HepG2 (cell line): ENCODE results near the gene CTCF. TPM values are rescaled to one million over a fixed set of nuclear protein-coding genes. Genes with fewer than 3 reads are reported as not detected.
A peak's percentile ranks its signal among the peaks of the same experiment; 100 is the strongest.

Experiments used
- CCDC6 ChIP-seq: sonication (generic); formaldehyde crosslinking; IDR thresholded peaks from 2 replicates; pipeline ENCODE4 v1.8.1; 2022; ENCODE audit warnings: mild to moderate bottlenecking, missing genetic modification reagents, moderate library complexity
- GABPB1 ChIP-seq: IDR thresholded peaks from 2 replicates; pipeline ENCODE4 v1.6.1; 2016; ENCODE audit warnings: mild to moderate bottlenecking, missing genetic modification reagents, moderate library complexity, missing compliant biosample characterization
- KAT7 ChIP-seq: IDR thresholded peaks from 2 replicates; pipeline ENCODE4 v1.6.1; 2018; ENCODE audit warnings: borderline replicate concordance, missing compliant biosample characterization
- KDM4B ChIP-seq: sonication (generic); formaldehyde crosslinking; IDR thresholded peaks from 2 replicates; pipeline ENCODE4 v1.4.0; 2020; ENCODE audit warnings: missing genetic modification reagents
- KDM5B ChIP-seq: sonication (generic); formaldehyde crosslinking; IDR thresholded peaks from 2 replicates; pipeline ENCODE4 v1.4.0; 2020; ENCODE audit warnings: missing genetic modification reagents, mild to moderate bottlenecking, borderline replicate concordance
- KLF6 ChIP-seq: IDR thresholded peaks from 2 replicates; pipeline ENCODE4 v1.8.0; 2016; ENCODE audit warnings: missing biosample characterization, missing genetic modification reagents
- MED8 ChIP-seq: sonication (generic); formaldehyde crosslinking; IDR thresholded peaks from 2 replicates; pipeline ENCODE4 v1.8.1; 2023; ENCODE audit warnings: mild to moderate bottlenecking, missing genetic modification reagents; ENCODE audit not compliant: insufficient replicate concordance
- PCBP1 ChIP-seq: fragments of 200-400 bp; formaldehyde crosslinking; IDR thresholded peaks from 2 replicates; pipeline ENCODE4 v1.6.1; 2017; ENCODE audit warnings: mild to moderate bottlenecking, low read depth, low read length, borderline replicate concordance
- PHF21A ChIP-seq: sonication (generic); formaldehyde crosslinking; IDR thresholded peaks from 2 replicates; pipeline ENCODE4 v1.5.0; 2020; ENCODE audit warnings: mild to moderate bottlenecking, missing genetic modification reagents
- POGZ ChIP-seq: sonication (generic); formaldehyde crosslinking; IDR thresholded peaks from 2 replicates; pipeline ENCODE4 v1.4.0; 2020; ENCODE audit warnings: mild to moderate bottlenecking, missing genetic modification reagents
- REPIN1 ChIP-seq: sonication (generic); formaldehyde crosslinking; IDR thresholded peaks from 2 replicates; pipeline ENCODE4 v1.8.0; 2022; ENCODE audit warnings: missing genetic modification reagents, low read depth, mild to moderate bottlenecking, borderline replicate concordance
- SIN3B ChIP-seq: fragments of 150-350 bp; IDR thresholded peaks from 2 replicates; pipeline ENCODE4 v1.6.1; 2014; ENCODE audit warnings: low read length
- SMARCE1 ChIP-seq: fragments of 450-650 bp; IDR thresholded peaks from 2 replicates; pipeline ENCODE4 v1.6.1; 2017; ENCODE audit warnings: borderline replicate concordance
- SSRP1 ChIP-seq: IDR thresholded peaks from 2 replicates; pipeline ENCODE4 v1.6.1; 2016; ENCODE audit warnings: control low read depth
- YY1 ChIP-seq: IDR thresholded peaks from 2 replicates; pipeline ENCODE4 v1.6.1; 2011; ENCODE audit warnings: low read length, low read depth, moderate library complexity, mild to moderate bottlenecking; ENCODE audit not compliant: insufficient read depth, insufficient replicate concordance
- ZBTB38 ChIP-seq: sonication (generic); formaldehyde crosslinking; IDR thresholded peaks from 2 replicates; pipeline ENCODE4 v1.5.1; 2020; ENCODE audit warnings: mild to moderate bottlenecking, missing genetic modification reagents
- ZNF318 ChIP-seq: sonication (generic); formaldehyde crosslinking; IDR thresholded peaks from 2 replicates; pipeline ENCODE4 v1.4.0; 2020; ENCODE audit warnings: mild to moderate bottlenecking, missing genetic modification reagents
- ZNF674 ChIP-seq: sonication (generic); formaldehyde crosslinking; IDR thresholded peaks from 2 replicates; pipeline ENCODE4 v1.5.0; 2020; ENCODE audit warnings: low read depth, mild to moderate bottlenecking, missing genetic modification reagents
- ZNF800 ChIP-seq: sonication (generic); formaldehyde crosslinking; IDR thresholded peaks from 2 replicates; pipeline ENCODE4 v1.4.0; 2020; ENCODE audit warnings: missing genetic modification reagents
- polyA plus RNA-seq, 8 experiments: library from polyadenylated mRNA; depleted of rRNA in 3 of 8; stranded (reverse) in 7 of 8; unstranded in 1 of 8; fragments of >200 nt; fragmentation: Illumina TruSeq in 4 of 8; extraction: Trizol in 4 of 8; gene quantifications; 2 replicates each; pipeline versions ENCODE4 v1.2.1 to v1.2.3, GENCODE V29; 2011 to 2016; ENCODE audit warnings: low read depth in 4 of 8, missing spikeins in 1 of 8, mixed read lengths in 1 of 8; ENCODE audit not compliant: insufficient read depth in 1 of 8
- total RNA-seq, 5 experiments: library from RNA; depleted of rRNA; stranded (reverse); fragments of >200 nt; fragmentation: Illumina TruSeq; extraction: Trizol; gene quantifications; 2 replicates each; pipeline ENCODE4 v1.2.3, GENCODE V29; 2016; ENCODE audit warnings: low read depth in 1 of 5

CTCF gene
- total and polyA plus RNA-seq, 2 of the 13 experiments (the other 11 are each of a cell fraction or from before 2014, with no cell fraction given), result 19.5 to 37.5 TPM

GRCh38 chr16:67659675-67660563 is 97.6 kb downstream of the CTCF start, which contains the start of gene ACD (continued):
- peak; percentile 58; the same call in 1 of the 2 replicates for TF ChIP-seq KDM5B (CRISPR knock-in tag)
- TF ChIP-seq KDM4B (CRISPR knock-in tag), result peak; percentile 73
- TF ChIP-seq SSRP1 (CRISPR knock-in tag), result peak; percentile 97
- TF ChIP-seq SIN3B, result peak; percentile 51; the same call in 1 of the 2 replicates
- TF ChIP-seq PCBP1, result 0 out of 2 replicates have a peak, but pooled peaks have one; percentile 22
- peak; percentile 67; the same call in 1 of the 2 replicates for TF ChIP-seq REPIN1 (CRISPR knock-in tag)
- 0 out of 2 replicates have a peak, but pooled peaks have one; percentile 6 for TF ChIP-seq KLF6 (CRISPR knock-in tag)
- peak; percentile 86 for TF ChIP-seq GABPB1 (CRISPR knock-in tag)
- TF ChIP-seq MED8 (CRISPR knock-in tag), result peak; percentile 47
- TF ChIP-seq CCDC6, result peak; percentile 93
- peak; percentile 56; the same call in 1 of the 2 replicates for TF ChIP-seq ZNF800 (CRISPR knock-in tag)
- peak; percentile 81; the same call in 1 of the 2 replicates for TF ChIP-seq ZNF318 (CRISPR knock-in tag)
- no peak for TF ChIP-seq SMARCE1
- peak; percentile 34; the same call in 1 of the 2 replicates for TF ChIP-seq ZBTB38 (CRISPR knock-in tag)
- TF ChIP-seq POGZ (CRISPR knock-in tag), result peak; percentile 13; the same call in 1 of the 2 replicates
- no peak for TF ChIP-seq YY1
- TF ChIP-seq PHF21A (CRISPR knock-in tag), result peak; percentile 70
- TF ChIP-seq KAT7 (CRISPR knock-in tag), result peak; percentile 27; the same call in 1 of the 2 replicates
- TF ChIP-seq ZNF674 (CRISPR knock-in tag), result no peak; the same call in 1 of the 2 replicates
